RWPE1 (cell line): ENCODE data around the gene KIF4A.

ENCODE experiments used
- CTCF ChIA-PET: fragments of 350-600 bp; sonication (Branson Sonifier 250); formaldehyde crosslinking; extraction: SDS; loops from one replicate; lab custom pipeline; 2021; lab: Yijun Ruan, JAX
- POLR2A ChIA-PET: fragments of 400-600 bp; formaldehyde crosslinking; extraction: SDS; loops from one replicate; lab custom pipeline; 2020; ENCODE audit warnings: antibody characterized with exemption; ENCODE audit not compliant: low non-redundant PET; lab: Yijun Ruan, JAX
- DNase-seq: peaks from one replicate; pipeline ENCODE4 v3.0.0; 2012; ENCODE audit warnings: low spot score
- H3K27ac ChIP-seq: fragments of 450-650 bp; 2 replicates; pipeline ENCODE4 v1.5.1; 2017
- TF ChIP-seq, protein P1 (sequence below): fragments of 450-650 bp; conservative IDR thresholded peaks from 2 replicates; pipeline ENCODE4 v1.5.1; 2017; ENCODE audit warnings: low read depth, mild to moderate bottlenecking

The KIF4A gene

GRCh38 chrX:70442224-70442623 lies 152.3 kb downstream of the KIF4A start:
- TF ChIP-seq, protein P1, sequence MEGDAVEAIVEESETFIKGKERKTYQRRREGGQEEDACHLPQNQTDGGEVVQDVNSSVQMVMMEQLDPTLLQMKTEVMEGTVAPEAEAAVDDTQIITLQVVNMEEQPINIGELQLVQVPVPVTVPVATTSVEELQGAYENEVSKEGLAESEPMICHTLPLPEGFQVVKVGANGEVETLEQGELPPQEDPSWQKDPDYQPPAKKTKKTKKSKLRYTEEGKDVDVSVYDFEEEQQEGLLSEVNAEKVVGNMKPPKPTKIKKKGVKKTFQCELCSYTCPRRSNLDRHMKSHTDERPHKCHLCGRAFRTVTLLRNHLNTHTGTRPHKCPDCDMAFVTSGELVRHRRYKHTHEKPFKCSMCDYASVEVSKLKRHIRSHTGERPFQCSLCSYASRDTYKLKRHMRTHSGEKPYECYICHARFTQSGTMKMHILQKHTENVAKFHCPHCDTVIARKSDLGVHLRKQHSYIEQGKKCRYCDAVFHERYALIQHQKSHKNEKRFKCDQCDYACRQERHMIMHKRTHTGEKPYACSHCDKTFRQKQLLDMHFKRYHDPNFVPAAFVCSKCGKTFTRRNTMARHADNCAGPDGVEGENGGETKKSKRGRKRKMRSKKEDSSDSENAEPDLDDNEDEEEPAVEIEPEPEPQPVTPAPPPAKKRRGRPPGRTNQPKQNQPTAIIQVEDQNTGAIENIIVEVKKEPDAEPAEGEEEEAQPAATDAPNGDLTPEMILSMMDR: no peak
- DNase-seq: no peak
- CTCF ChIA-PET: no interaction called here
- H3K27ac ChIP-seq: no peak overlapping the region
- POLR2A ChIA-PET: no interaction called here

- TF ChIP-seq, protein P1: no peak
- ChIA-PET POLR2A (interaction anchor here (0.6 kb wide), 1 partner anchor 738 kb away, joined by 4 read pairs; no protein-coding TSS in a partner anchor), CTCF (interaction anchor here (0.7 kb wide), 1 partner anchor 101 kb away, joined by 4 read pairs; no protein-coding TSS in a partner anchor)
- DNase-seq: no peak
- no peak within 1 kb of the TSS for H3K27ac ChIP-seq
Measured at GRCh38 chrX:70444326-70444945, 154.5 kb downstream of the KIF4A start, which contains the start of gene DLG3. Gene DLG3, plus strand, starts transcription at chrX:70444835. Its CDS starts 367 bp downstream, at chrX:70445202.

- POLR2A ChIA-PET: no interaction called here
- CTCF ChIA-PET: no interaction called here
- H3K27ac ChIP-seq: no peak overlapping the region
- no peak for DNase-seq
- TF ChIP-seq, protein P1: no peak
Measured at GRCh38 chrX:70444946-70445656, 155.2 kb downstream of the KIF4A start.

DNA sequence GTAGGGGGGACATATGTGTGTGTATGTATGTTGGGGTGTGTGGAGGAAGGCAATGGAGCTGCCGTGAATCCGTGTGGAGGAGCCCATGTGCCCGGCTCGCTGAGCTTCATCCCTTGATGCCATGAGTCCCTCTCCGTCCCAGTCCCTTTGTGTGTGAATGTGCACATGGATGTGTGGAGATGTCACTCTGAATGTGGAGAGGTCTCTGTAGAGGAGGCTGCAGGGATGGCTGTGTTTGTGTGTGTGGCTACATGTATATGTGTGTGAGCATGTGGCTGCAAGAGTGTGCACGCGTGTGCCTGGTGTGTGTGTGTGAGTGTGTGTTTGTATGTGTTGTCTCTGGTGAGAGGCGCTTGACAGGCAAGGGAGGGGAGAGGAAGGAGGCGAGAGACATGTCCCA lies 156.0 kb downstream of the KIF4A start:
- H3K27ac ChIP-seq: no peak overlapping the region
- POLR2A ChIA-PET: no interaction called here
- DNase-seq: no peak
- CTCF ChIA-PET: no interaction called here
- TF ChIP-seq, protein P1: no peak

- TF ChIP-seq, protein P1: no peak
- CTCF ChIA-PET: interaction anchor here (0.6 kb wide), 1 partner anchor 218 kb away, joined by 3 read pairs; no protein-coding TSS in a partner anchor
- no peak overlapping the region for H3K27ac ChIP-seq
Measured at GRCh38 chrX:70446380-70447350, 156.8 kb downstream of the KIF4A start.

More at GRCh38 chrX:70446380-70447350, 156.8 kb downstream of the KIF4A start:
- POLR2A ChIA-PET: no interaction called here
- DNase-seq: no peak
